SK-N-MC (cell line): ENCODE measurements around the gene RBM26.

Source experiments
- EZH2 ChIP-seq: fragments of 200-600 bp; sonication (generic); IDR thresholded peaks from one replicate; pipeline ENCODE4 v1.6.1; 2017; ENCODE audit warnings: antibody characterized with exemption
- FOXP2 ChIP-seq: optimal IDR thresholded peaks from 2 replicates; pipeline ENCODE3; 2011; ENCODE audit warnings: mild to moderate bottlenecking, moderate library complexity; ENCODE audit not compliant: insufficient read depth; ENCODE audit errors: extremely low read length, control extremely low read depth
- POLR2AphosphoS5 ChIP-seq: IDR thresholded peaks from 2 replicates; pipeline ENCODE4 v1.6.1; 2012; ENCODE audit warnings: mild to moderate bottlenecking, low read depth, low read length, borderline replicate concordance

- TF ChIP-seq POLR2AphosphoS5 (no peak), EZH2 (no peak), FOXP2 (no peak)
Observed at GRCh38 chr13:79273045-79273444, 133.0 kb downstream of the RBM26 start.
